GM12801 (cell line): Measurements from ENCODE around the gene CMKLR1.

Source experiments
- TF ChIP-seq, protein P1 (sequence below): IDR thresholded peaks from one replicate; pipeline ENCODE4 v1.5.1; 2011; ENCODE audit warnings: control low read depth; ENCODE audit not compliant: insufficient read length; ENCODE audit errors: extremely low read depth

The CMKLR1 gene

DNA sequence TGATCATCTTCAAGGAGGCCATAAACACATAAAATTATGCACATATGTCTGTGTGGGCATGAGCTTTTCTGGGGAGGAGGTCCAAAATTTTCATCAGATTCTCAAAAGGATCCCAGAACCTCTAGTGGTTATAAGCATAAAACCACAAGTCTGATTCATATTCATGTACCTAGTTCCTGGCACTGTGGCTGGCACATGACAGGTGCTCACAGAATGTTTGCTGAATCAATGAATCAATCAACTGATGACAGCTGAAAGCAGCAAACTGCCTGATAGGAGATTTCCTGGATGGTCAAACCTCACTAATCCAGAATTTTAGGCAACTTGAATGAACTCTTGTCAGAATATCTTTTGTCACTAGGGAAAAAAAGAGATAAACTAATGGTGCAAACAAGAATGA is 13.5 kb upstream of the CMKLR1 start:
- TF ChIP-seq, protein P1, sequence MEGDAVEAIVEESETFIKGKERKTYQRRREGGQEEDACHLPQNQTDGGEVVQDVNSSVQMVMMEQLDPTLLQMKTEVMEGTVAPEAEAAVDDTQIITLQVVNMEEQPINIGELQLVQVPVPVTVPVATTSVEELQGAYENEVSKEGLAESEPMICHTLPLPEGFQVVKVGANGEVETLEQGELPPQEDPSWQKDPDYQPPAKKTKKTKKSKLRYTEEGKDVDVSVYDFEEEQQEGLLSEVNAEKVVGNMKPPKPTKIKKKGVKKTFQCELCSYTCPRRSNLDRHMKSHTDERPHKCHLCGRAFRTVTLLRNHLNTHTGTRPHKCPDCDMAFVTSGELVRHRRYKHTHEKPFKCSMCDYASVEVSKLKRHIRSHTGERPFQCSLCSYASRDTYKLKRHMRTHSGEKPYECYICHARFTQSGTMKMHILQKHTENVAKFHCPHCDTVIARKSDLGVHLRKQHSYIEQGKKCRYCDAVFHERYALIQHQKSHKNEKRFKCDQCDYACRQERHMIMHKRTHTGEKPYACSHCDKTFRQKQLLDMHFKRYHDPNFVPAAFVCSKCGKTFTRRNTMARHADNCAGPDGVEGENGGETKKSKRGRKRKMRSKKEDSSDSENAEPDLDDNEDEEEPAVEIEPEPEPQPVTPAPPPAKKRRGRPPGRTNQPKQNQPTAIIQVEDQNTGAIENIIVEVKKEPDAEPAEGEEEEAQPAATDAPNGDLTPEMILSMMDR: no peak

DNA sequence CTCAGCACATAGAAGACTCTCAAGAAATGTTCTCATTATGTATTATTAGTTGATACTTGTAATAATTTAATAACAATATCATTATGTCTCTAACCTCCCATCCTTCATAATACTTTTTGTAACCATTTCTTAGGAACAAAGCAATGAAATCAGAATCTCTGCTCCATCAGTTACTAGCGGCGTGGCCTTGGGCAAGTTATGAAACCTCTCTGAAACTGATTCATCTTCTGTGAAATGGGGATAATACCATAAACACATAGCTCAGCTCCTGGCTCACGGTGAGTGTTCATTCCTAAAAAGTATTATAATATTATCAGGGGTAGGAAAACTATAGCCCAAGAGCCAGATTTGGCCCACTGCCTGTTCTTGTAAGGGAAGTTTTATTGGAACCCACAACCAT is 11.4 kb upstream of the CMKLR1 start:
- TF ChIP-seq, protein P1: no peak

DNA sequence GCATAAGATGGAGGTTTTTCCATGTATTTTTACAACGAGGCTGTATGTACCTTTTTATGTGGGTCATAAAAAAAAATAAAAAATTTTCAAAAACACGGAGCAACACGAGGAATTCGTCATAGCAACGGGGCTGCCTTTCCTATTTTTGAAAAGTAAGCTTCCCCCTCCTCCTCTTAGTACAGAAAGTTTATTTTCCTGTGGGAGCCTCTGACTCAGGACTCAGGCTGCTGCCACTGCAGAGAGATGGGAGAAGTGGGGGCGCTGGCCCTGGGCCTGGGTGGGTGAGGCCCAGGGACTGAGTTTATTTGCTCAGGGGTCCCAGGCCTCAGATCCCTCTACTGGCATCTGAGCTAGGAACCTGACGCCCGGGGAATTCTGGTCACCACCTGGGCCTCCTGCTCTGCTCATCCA is 10.2 kb upstream of the CMKLR1 start:
- TF ChIP-seq, protein P1: no peak

DNA sequence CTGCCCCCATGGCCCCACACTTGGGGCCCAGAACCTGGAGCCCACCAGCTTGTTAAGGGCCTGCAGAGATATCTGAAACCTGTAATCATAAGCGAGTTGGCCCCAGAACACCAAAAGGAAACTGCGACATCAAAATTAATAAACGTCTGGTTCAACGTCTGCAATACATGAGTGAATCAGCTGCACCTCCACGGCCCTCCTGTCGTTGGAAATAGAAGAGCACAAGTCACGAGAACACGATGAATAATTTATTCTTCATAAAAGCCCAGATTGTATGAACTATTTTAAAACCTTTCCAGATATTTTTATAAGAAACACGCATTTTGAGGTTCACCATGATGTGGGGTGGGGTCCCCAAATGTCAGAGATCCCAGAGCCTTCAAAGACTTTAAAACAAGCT is 9.7 kb upstream of the CMKLR1 start:
- TF ChIP-seq, protein P1: no peak

DNA sequence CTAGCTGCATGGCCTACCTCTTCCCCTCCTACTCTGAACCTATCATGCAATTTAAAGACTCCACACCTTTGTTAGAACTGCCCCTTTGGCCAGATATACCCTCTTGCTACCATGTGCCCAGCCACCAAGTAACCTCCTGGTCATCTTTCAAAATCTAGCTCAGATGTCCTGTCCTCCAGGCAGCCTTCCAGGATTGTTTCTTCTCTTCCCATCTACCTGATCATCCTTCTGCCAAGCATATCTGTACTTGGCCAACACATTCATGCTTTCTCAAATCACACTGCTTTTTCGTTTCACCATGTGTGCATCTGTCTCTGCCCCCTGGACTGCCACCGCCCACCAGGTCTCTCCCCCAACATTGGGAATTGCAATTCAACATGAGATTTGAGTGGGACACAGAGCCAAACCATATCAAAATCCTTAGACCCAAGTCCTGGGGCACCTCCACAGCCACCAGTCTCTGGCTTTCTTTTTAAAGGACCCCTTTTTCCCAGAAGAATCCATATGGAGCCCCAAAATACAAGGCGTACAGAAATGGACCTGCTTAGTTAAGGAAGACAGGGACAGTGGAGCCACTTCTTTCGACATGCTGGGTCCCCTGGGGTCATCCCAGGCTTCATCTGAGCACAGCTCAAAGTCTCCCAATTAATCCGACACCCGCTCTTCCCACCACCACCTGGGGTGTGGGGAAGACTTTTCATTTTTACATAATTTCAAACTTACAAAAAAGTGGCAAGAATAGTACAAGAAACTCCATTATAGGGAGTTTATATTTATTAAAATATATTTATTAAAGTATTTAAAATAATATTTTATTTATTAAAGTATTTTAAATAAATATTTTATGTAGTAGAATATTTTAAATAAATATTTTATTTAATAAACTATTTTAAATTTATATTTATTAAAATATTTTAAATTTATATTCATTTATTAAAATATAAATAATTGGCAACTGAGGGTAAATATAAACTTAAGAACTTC is 7.9 kb upstream of the CMKLR1 start:
- TF ChIP-seq, protein P1: no peak

DNA sequence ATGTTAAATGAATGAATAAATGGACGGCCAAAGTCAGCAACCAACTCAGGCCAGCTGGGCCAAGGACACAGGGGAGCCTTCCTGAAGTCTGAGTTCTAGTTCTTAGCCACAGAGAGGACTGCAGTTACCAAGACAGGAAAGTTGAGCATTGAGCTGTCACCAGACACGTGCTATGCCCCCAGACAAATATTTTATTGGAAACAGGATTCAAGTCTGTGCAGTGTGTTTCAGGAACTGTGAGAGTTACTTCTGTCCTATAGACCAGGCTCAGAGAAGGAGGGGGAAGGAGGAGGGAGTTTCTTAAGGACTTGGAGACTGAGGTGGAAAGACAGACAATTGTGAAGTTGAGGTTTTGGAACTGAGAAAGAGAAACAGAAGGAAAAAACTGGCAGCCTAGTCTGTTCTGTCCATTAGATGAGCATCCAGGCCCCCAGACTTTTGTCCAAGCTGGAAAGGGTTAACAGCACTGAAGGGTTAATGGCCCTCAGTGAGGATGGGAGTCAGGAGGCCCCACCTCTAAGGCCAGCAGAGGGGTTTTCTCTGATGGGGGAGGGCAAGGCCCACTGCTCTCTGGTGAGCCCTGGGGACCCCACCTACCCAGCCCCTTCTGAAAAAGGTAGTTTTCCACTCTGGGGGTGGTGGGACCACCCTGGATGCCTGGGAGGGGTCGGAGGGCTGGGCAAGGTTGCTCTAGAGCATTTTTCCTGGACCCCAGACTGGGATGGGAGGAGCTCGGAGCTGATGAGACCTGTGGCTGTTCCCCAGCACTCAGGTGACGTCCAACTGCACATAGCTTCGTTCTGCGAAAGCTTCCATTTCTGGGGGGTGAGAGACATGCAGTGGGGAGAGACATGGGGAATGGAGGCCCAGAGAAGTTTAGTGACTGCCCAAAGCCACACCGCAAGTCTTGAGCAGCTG is 6.9 kb upstream of the CMKLR1 start:
- TF ChIP-seq, protein P1: no peak

DNA sequence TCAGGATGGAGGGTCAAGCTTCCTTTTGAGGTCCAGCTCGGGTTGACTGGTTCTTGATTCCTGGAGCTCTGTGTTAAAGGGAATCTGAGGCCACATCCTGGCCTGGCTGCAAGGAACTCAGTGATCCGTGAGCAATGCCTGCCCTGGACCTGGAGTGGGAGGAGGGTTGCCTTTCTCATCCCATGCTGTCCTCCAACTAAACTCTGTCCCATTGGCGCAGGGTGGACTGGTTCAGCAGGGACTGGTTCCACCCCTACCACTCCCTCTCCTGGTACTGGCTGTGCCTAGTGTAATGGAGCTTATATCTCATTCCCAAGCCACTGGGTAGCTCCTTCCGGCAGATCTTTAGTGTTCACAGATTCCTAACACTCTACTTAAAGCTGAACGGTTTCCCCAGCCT is 3.9 kb upstream of the CMKLR1 start:
- TF ChIP-seq, protein P1: no peak
